ENCODE results near the gene HECTD2. TPM values are rescaled to one million over a fixed set of nuclear protein-coding genes. Genes with fewer than 3 reads are reported as not detected.
"Not testable (repeated sequence)": the region's sequence is repeated elsewhere in the genome, so short reads cannot be mapped to it uniquely, and the experiment has no call there.

HECTD2 gene
- total RNA-seq, 1 experiment from 2014 or later = 0.71 TPM

GRCh38 chr10:91552274-91553095, 142.3 kb downstream of the HECTD2 start:
- in situ Hi-C loops (cut with HindIII; ENCODE audit: low pct_unique_long_range_greater_than_20kb, low sequenced_read_pairs) = no loop called here
- DNase-seq (ENCODE audit: low read depth) = no peak

- no peak for DNase-seq (ENCODE audit: low read depth)
- in situ Hi-C loops (cut with HindIII; ENCODE audit: low pct_unique_long_range_greater_than_20kb, low sequenced_read_pairs) = no loop called here
Observed at GRCh38 chr10:91555455-91555854, 145.3 kb downstream of the HECTD2 start.

- in situ Hi-C loops (cut with HindIII; ENCODE audit: low pct_unique_long_range_greater_than_20kb, low sequenced_read_pairs) = no loop called here
- no peak for DNase-seq (ENCODE audit: low read depth)
Observed at GRCh38 chr10:91556691-91557566, 146.8 kb downstream of the HECTD2 start.

- in situ Hi-C loops (cut with HindIII; ENCODE audit: low pct_unique_long_range_greater_than_20kb, low sequenced_read_pairs) = no loop called here
- no peak for DNase-seq (ENCODE audit: low read depth)
Observed at GRCh38 chr10:91557651-91558111, 147.5 kb downstream of the HECTD2 start.

DNA sequence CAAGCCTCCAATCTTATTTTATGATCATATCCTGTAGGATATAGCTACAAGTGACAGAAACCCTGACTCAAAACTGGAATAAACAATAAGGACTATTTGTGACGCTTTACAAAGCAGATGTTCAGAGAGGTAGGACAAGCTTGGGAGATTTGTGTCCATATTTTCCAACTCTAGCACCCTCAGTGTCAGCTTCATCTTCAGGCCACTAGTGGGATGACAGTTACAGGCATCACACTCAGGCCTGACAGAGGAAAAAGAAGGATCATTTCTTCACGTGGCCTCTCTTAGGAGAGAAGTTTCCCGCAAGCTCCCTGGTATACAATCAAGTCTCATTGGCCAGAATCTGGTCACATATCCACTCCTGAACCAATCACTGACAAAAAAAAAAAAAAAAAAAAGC, 148.3 kb downstream of the HECTD2 start:
- no peak for DNase-seq (ENCODE audit: low read depth)
- in situ Hi-C loops (cut with HindIII; ENCODE audit: low pct_unique_long_range_greater_than_20kb, low sequenced_read_pairs) = no loop called here

- in situ Hi-C loops (cut with HindIII; ENCODE audit: low pct_unique_long_range_greater_than_20kb, low sequenced_read_pairs) = no loop called here
- DNase-seq (ENCODE audit: low read depth) = no peak
Observed at GRCh38 chr10:91559169-91559568, 149.0 kb downstream of the HECTD2 start.

- in situ Hi-C loops (cut with HindIII; ENCODE audit: low pct_unique_long_range_greater_than_20kb, low sequenced_read_pairs) = no loop called here
- no peak for DNase-seq (ENCODE audit: low read depth)
Observed at GRCh38 chr10:91559750-91560149, 149.6 kb downstream of the HECTD2 start.

- DNase-seq (ENCODE audit: low read depth) = peak; percentile 55
- in situ Hi-C loops (cut with HindIII; ENCODE audit: low pct_unique_long_range_greater_than_20kb, low sequenced_read_pairs) = not testable (repeated sequence)
Observed at GRCh38 chr10:91560827-91561226, 150.7 kb downstream of the HECTD2 start.

GRCh38 chr10:91562839-91563581, 152.9 kb downstream of the HECTD2 start:
- DNase-seq (ENCODE audit: low read depth) = no peak
- in situ Hi-C loops (cut with HindIII; ENCODE audit: low pct_unique_long_range_greater_than_20kb, low sequenced_read_pairs) = no loop called here

DNA sequence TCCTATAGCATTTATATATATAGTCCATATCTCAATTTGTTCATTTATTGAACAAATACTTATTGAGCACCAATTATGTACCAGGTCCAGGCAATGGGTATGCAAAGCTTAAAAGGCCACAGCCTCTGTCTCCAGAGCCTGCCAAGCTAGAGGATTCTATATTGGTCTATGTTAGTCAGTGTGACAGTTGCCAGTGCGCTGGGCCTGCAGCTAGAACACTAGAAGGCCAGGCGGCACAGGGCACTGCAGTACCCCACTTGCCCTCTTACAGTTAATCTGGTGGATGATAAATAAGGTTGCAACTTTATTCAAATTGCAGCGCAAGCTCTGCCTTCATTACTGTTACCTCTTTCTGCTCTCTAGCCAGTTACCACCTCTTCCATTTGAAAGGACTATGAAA, 153.9 kb downstream of the HECTD2 start:
- no peak for DNase-seq (ENCODE audit: low read depth)
- in situ Hi-C loops (cut with HindIII; ENCODE audit: low pct_unique_long_range_greater_than_20kb, low sequenced_read_pairs) = no loop called here

Other genes starting within 250 kb of the HECTD2 start
- gene PCGF5, start 189.7 kb upstream of the HECTD2 start, total RNA-seq (2014; rRNA removed; shearing (Covaris generic); ENCODE audit: low replicate concordance) = 36.7 and 36.8 TPM in 2 replicates
- gene PPP1R3C, start 222.7 kb downstream of the HECTD2 start, total RNA-seq (2014; rRNA removed; shearing (Covaris generic); ENCODE audit: low replicate concordance) = 3.5 and 4.2 TPM in 2 replicates

Data from Caki2 (cell line).